K562 (cell line): ENCODE data around the gene LRRK2. TPM values are rescaled to one million over a fixed set of nuclear protein-coding genes. Genes with fewer than 3 reads are reported as not detected.
A peak's percentile ranks its signal among the peaks of the same experiment; 100 is the strongest.

Experiments
- ATAC-seq: fragments of 200-7000 bp; cut with Tn5 transposase; 3 replicates; pipeline ENCODE4 v1.9.1; 2020; ENCODE audit warnings: moderate library complexity
- BruUV-seq: library from RNA; stranded (reverse); fragments of 400-500 nt; replicated peaks from 2 replicates; lab custom pipeline; 2021; lab: Mats Ljungman, UMichigan
- CTCF ChIA-PET: fragments of 300-600 bp; formaldehyde crosslinking; extraction: SDS; loops from one replicate; lab custom pipeline; 2021; ENCODE audit warnings: low intra/inter-chr PET ratio; lab: Yijun Ruan, JAX
- POLR2A ChIA-PET: fragments of 300-600, 350-650 bp; sonication (Branson Sonifier 250); formaldehyde crosslinking; extraction: SDS; loops from one replicate; lab custom pipeline; 2021; ENCODE audit warnings: antibody characterized with exemption, inconsistent platforms; lab: Yijun Ruan, JAX
- DNase-seq, 4 experiments: peaks; one replicate each; pipeline versions ENCODE4 v3.0.0 to v3.0.0-alpha.2; 2011 to 2018; ENCODE audit warnings: low spot score in 3 of 4, mixed read lengths in 3 of 4; ENCODE audit errors: extremely low read depth in 1 of 4
- FAIRE-seq: peaks from 2 replicates; lab custom pipeline; 2011; peaks lifted over from hg19 to GRCh38; lab: Jason Lieb, UNC
- H2AFZ ChIP-seq: 2 replicates; pipeline ENCODE4 v1.6.0; 2011; ENCODE audit warnings: low read depth, low read length, control low read depth, inconsistent platforms
- H3K27ac ChIP-seq: fragments of 200-600 bp; 3 replicates; pipeline ENCODE4 v1.8.0; 2011; ENCODE audit warnings: low read depth, mild to moderate bottlenecking, control low read depth, inconsistent platforms, low read length, moderate library complexity, mixed read lengths; ENCODE audit errors: extremely low read depth
- H3K27me3 ChIP-seq, 2 experiments: fragments of 300-600 bp in 1 of 2; 2 replicates in 1 of 2; 3 replicates in 1 of 2; pipeline versions ENCODE4 v1.6.0 to v1.8.0; 2011; ENCODE audit warnings: inconsistent platforms in 2 of 2, low read length in 2 of 2, mild to moderate bottlenecking in 1 of 2, mixed read lengths in 1 of 2, moderate library complexity in 1 of 2; ENCODE audit not compliant: control insufficient read depth in 2 of 2, insufficient read depth in 2 of 2
- H3K36me3 ChIP-seq: fragments of 300-600 bp; 3 replicates; pipeline ENCODE4 v1.8.0; 2011; ENCODE audit warnings: mild to moderate bottlenecking, low read length, inconsistent platforms; ENCODE audit not compliant: control insufficient read depth, insufficient read depth
- H3K4me1 ChIP-seq, 2 experiments: fragments of 200-600 bp in 1 of 2; replicated peaks in 1 of 2; 2 replicates in 1 of 2; 3 replicates in 1 of 2; pipeline versions ENCODE4 v1.5.1 to v1.8.0; 2011; ENCODE audit warnings: inconsistent platforms in 2 of 2, low read length in 2 of 2, mild to moderate bottlenecking in 1 of 2, mixed read lengths in 1 of 2, moderate library complexity in 1 of 2; ENCODE audit not compliant: control insufficient read depth in 2 of 2, insufficient read depth in 2 of 2
- H3K4me2 ChIP-seq: 2 replicates; pipeline ENCODE4 v1.6.1; 2011; ENCODE audit warnings: low read length, control low read depth, inconsistent platforms, mixed read lengths; ENCODE audit not compliant: insufficient read depth
- H3K4me3 ChIP-seq: fragments of 200-600 bp; sonication (generic), shearing (Covaris generic); 2 replicates; pipeline ENCODE4 v1.5.1; 2016; ENCODE audit warnings: control low read depth, inconsistent platforms
- H3K79me2 ChIP-seq: fragments of 200-600 bp; 3 replicates; pipeline ENCODE4 v1.8.0; 2011; ENCODE audit warnings: low read length, inconsistent platforms; ENCODE audit not compliant: control insufficient read depth, insufficient read depth
- H3K9ac ChIP-seq, 2 experiments: 2 replicates each; pipeline versions ENCODE4 v1.6.0 to v1.6.1; 2011; ENCODE audit warnings: low read depth in 2 of 2, low read length in 2 of 2, control low read depth in 1 of 2, inconsistent platforms in 1 of 2, mild to moderate bottlenecking in 1 of 2, mixed read lengths in 1 of 2; ENCODE audit not compliant: insufficient read depth in 1 of 2
- H3K9me1 ChIP-seq: one replicate; pipeline ENCODE4 v1.6.0; 2011; ENCODE audit warnings: inconsistent platforms, mild to moderate bottlenecking, low read length, moderate library complexity; ENCODE audit not compliant: control insufficient read depth, insufficient read depth
- H3K9me3 ChIP-seq: replicated peaks from 2 replicates; pipeline ENCODE4 v1.5.1; 2011; ENCODE audit warnings: low read depth, low read length, inconsistent platforms; ENCODE audit not compliant: control insufficient read depth, insufficient read depth
- H4K20me1 ChIP-seq: replicated peaks from 2 replicates; pipeline ENCODE4 v1.6.1; 2011; ENCODE audit warnings: low read length, inconsistent platforms, mixed read lengths; ENCODE audit not compliant: control insufficient read depth, insufficient read depth
- ATF3 ChIP-seq, 2 experiments: fragments of 450-650 bp in 1 of 2; sonication (generic) in 1 of 2; formaldehyde crosslinking in 1 of 2; IDR thresholded peaks in 1 of 2; conservative IDR thresholded peaks in 1 of 2; 2 replicates each; pipeline versions ENCODE4 v1.6.1 to v1.8.1; 2016 to 2023; ENCODE audit warnings: mild to moderate bottlenecking in 2 of 2, moderate library complexity in 2 of 2, inconsistent platforms in 1 of 2, missing genetic modification reagents in 1 of 2
- FOXA3 ChIP-seq, 2 experiments: fragments of 450-650 bp in 1 of 2; sonication (generic) in 1 of 2; formaldehyde crosslinking; IDR thresholded peaks in 1 of 2; conservative IDR thresholded peaks in 1 of 2; 2 replicates each; pipeline versions ENCODE4 v1.4.0 to v1.8.0; 2020 to 2022; ENCODE audit warnings: mild to moderate bottlenecking in 2 of 2, missing genetic modification reagents in 1 of 2
- IRF9 ChIP-seq: fragments of 450-650 bp; IDR thresholded peaks from 2 replicates; pipeline ENCODE4 v1.6.1; 2016; ENCODE audit warnings: missing biosample characterization, missing genetic modification characterization
- ZC3H8 ChIP-seq: fragments of 450-650 bp; IDR thresholded peaks from 2 replicates; pipeline ENCODE4 v1.6.1; 2017
- WGBS: fragments of 100-300 bp; shearing (Covaris generic); methylation state at CpG from one replicate; pipeline ENCODE4 v1.1.6; 2016; ENCODE audit warnings: low coverage, mixed read lengths; ENCODE audit not compliant: insufficient coverage; ENCODE audit errors: missing lambda C conversion rate; 5-methylcytosine and 5-hydroxymethylcytosine counted together
- in situ Hi-C: fragments of 300-500 bp; cut with MboI; formaldehyde crosslinking; loops from 4 replicates; pipeline ENCODE4 v1.15.0; 2018; ENCODE audit warnings: inconsistent platforms, mixed read lengths
- intact Hi-C: fragments of 100-400 bp; cut with micrococcal nuclease; formaldehyde crosslinking; loops from 2 replicates; pipeline ENCODE4 v1.14.2; 2022
- polyA plus RNA-seq, 8 experiments: library from polyadenylated mRNA; depleted of rRNA in 4 of 8; stranded (reverse) in 5 of 8; unstranded in 3 of 8; fragments of >200 nt; fragmentation: Nextera tagmentation in 2 of 8; fragmentation: Illumina TruSeq in 1 of 8; extraction: Ambion mirVana in 2 of 8; extraction: Trizol in 1 of 8; gene quantifications; 2 replicates each; pipeline versions ENCODE4 v1.2.1 to v1.2.3, GENCODE V29; 2011 to 2014; ENCODE audit warnings: inconsistent platforms in 1 of 8, missing spikeins in 1 of 8
- total RNA-seq, 7 experiments: library from RNA; depleted of rRNA in 6 of 7; stranded (reverse); fragments of >200 nt in 6 of 7; fragmentation: Illumina TruSeq in 2 of 7; extraction: Trizol in 2 of 7; gene quantifications; 2 replicates each; pipeline versions ENCODE4 v1.2.1 to v1.2.3, GENCODE V29; 2011 to 2021; ENCODE audit warnings: low replicate concordance in 1 of 7

Gene LRRK2
- total and polyA plus RNA-seq, 9 of the 15 experiments (the other 6 are each of a cell fraction or from before 2014, with no cell fraction given) = 0.03 to 0.89 (median 0.31) TPM

- WGBS = 3% methylated on average over 3 of the region's 3 CpGs
Measured at GRCh38 chr12:40236357-40236850, 11.6 kb downstream of the LRRK2 start.

More at GRCh38 chr12:40236357-40236850, 11.6 kb downstream of the LRRK2 start:
- ChIA-PET POLR2A (no interaction called here), CTCF (no interaction called here)
- BruUV-seq = no TSS peak
- TF ChIP-seq ATF3 (IDR thresholded peaks at IDR 0.05) (0 out of 2 replicates have a peak, but pooled peaks have one; percentile 21), ATF3 (CRISPR knock-in tag; conservative IDR thresholded peaks at IDR 0.05) (no peak), ZC3H8 (no peak), FOXA3 (CRISPR knock-in tag; conservative IDR thresholded peaks at IDR 0.05 in 1 of 2, IDR thresholded peaks at IDR 0.05 in 1 of 2) (no peak), IRF9 (tag) (peak; percentile 60; the same call in 1 of the 2 replicates)
- H4K20me1 ChIP-seq = no peaks in the 10 kb centered on the region
- ATAC-seq (peak; percentile 52; the same call in 1 of the 3 replicates), DNase-seq (no peak), FAIRE-seq (no peak)
- in situ Hi-C loops (no loop called here), intact Hi-C loops (no loop called here)
- H3K36me3 ChIP-seq = no peaks in the 10 kb centered on the region
- no peak overlapping the region for H3K4me2 ChIP-seq
- H2AFZ ChIP-seq = no peak overlapping the region
- no peaks in the 10 kb centered on the region for H3K79me2 ChIP-seq
- H3K9me3 ChIP-seq = no peaks in the 10 kb centered on the region
- no peaks in the 10 kb centered on the region for H3K9me1 ChIP-seq
- no peak overlapping the region for H3K4me3 ChIP-seq
- no peaks in the 10 kb centered on the region for H3K27me3 ChIP-seq
- no peaks in the 10 kb centered on the region for H3K4me1 ChIP-seq
- no peak overlapping the region for H3K27ac ChIP-seq
- no peak overlapping the region for H3K9ac ChIP-seq
